Measurements from ENCODE around the gene NT5DC2.

- TF ChIP-seq CTCF (IDR thresholded peaks at IDR 0.05) (no peak), POLR2A (IDR thresholded peaks at IDR 0.05) (no peak)
Observed at GRCh38 chr3:52477796-52478095, 55.9 kb downstream of the NT5DC2 start.
